ENCODE results near the gene TNS4.

DNA sequence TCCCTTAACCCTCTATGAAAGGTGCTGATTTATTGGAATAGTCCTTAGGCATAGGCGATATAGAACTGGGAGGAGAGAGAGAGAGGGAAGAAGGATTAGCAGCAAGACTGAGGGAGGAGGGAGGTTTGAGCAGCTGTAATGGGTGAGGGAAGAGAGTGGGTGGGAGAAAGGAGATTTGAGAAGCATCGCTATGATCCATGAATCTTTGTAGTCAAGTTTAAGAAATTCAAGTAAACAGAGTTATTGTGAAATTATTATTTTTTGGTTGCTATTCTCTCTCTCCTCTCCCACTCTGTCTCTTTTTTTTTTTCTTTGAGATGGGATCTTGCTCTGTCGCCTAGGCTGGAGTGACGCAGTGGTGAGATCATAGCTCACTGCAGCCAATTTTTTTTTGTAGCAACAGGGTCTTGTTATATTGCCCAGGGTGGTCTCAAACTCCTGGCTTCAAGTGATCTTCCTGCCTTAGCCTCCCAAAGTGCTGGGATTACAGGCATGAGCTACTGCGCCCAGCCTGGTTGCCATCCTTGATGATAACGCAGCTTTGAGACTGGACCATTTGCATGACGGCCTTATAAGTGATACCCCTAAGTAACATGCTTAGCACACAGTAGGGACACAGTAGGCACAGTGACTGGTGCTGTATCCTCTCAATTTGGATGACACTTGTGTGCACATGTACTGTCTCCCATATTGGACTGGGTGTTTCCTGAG, 21.0 kb upstream of the TNS4 start:
- TF ChIP-seq, protein P1, sequence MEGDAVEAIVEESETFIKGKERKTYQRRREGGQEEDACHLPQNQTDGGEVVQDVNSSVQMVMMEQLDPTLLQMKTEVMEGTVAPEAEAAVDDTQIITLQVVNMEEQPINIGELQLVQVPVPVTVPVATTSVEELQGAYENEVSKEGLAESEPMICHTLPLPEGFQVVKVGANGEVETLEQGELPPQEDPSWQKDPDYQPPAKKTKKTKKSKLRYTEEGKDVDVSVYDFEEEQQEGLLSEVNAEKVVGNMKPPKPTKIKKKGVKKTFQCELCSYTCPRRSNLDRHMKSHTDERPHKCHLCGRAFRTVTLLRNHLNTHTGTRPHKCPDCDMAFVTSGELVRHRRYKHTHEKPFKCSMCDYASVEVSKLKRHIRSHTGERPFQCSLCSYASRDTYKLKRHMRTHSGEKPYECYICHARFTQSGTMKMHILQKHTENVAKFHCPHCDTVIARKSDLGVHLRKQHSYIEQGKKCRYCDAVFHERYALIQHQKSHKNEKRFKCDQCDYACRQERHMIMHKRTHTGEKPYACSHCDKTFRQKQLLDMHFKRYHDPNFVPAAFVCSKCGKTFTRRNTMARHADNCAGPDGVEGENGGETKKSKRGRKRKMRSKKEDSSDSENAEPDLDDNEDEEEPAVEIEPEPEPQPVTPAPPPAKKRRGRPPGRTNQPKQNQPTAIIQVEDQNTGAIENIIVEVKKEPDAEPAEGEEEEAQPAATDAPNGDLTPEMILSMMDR (IDR thresholded peaks at IDR 0.05): no peak
- no peak for TF ChIP-seq POLR2A (IDR thresholded peaks at IDR 0.05)

Measured in tibial nerve (tissue), 3 donors.